ENCODE results near the gene MBD3. TPM values are rescaled to one million over a fixed set of nuclear protein-coding genes. Genes with fewer than 3 reads are reported as not detected.
A peak's percentile ranks its signal among the peaks of the same experiment; 100 is the strongest.

The MBD3 gene
- total RNA-seq, 1 donor from 2014 or later: 115 TPM

DNA sequence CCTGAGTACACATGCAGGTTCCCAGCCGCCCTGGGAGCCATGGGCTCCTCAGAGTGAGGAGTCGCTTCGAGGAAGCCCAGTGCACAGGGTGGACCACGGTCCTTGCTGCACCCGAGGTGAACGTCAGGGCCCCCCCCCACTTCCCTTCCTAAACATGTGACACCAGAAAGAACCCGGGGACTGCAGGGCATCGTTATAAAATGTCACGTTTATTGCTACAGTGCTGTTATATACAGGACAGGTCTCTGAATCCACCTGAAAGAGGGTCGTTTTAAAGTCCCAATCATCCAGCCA lies 16.4 kb upstream of the MBD3 start:
- H3K4me3 ChIP-seq (ENCODE audit: low read depth, low read length): no peak overlapping the region
- no peak for DNase-seq (ENCODE audit: low read depth)
- TF ChIP-seq, protein P1, sequence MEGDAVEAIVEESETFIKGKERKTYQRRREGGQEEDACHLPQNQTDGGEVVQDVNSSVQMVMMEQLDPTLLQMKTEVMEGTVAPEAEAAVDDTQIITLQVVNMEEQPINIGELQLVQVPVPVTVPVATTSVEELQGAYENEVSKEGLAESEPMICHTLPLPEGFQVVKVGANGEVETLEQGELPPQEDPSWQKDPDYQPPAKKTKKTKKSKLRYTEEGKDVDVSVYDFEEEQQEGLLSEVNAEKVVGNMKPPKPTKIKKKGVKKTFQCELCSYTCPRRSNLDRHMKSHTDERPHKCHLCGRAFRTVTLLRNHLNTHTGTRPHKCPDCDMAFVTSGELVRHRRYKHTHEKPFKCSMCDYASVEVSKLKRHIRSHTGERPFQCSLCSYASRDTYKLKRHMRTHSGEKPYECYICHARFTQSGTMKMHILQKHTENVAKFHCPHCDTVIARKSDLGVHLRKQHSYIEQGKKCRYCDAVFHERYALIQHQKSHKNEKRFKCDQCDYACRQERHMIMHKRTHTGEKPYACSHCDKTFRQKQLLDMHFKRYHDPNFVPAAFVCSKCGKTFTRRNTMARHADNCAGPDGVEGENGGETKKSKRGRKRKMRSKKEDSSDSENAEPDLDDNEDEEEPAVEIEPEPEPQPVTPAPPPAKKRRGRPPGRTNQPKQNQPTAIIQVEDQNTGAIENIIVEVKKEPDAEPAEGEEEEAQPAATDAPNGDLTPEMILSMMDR (conservative IDR thresholded peaks at IDR 0.05; ENCODE audit: low read depth, low read length): no peak

DNA sequence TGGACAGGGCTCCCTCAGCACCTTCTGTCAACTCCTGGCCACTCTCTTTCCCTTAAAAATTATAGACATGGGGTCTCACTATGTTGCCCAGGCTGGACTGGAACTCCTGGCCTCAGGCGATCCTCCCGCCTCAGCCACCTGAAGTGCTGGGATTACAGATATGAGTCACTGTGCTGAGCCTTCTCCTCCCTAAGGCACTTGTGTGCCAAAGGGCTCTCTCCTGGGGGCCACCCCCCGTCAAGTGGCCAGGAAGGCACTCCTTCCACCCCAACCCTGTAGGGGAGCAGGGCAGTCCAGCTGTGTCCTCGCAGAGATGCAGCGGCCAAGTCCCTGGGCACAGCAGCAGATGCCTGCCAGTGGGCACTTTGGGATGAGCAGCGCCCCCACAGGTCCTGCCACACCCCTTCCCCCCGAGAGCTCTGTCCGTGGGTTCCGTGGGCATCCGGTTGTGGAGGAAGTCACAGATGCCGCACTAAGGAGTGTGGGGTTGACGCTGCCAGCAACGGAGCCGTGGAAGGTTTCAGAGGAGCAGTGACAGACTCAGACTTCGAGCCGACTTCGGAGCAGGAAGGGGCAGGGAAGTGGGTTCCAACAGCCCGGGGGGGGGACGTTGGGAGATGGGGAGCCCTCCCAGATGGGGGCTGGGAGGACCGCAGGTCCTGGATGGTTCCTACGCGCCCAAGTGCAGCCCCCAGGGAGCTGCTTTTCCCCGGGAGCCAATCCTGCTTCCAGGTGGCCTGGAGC lies 15.9 kb upstream of the MBD3 start:
- TF ChIP-seq, protein P1 (conservative IDR thresholded peaks at IDR 0.05; ENCODE audit: low read depth, low read length): no peak
- no peak for DNase-seq (ENCODE audit: low read depth)

DNA sequence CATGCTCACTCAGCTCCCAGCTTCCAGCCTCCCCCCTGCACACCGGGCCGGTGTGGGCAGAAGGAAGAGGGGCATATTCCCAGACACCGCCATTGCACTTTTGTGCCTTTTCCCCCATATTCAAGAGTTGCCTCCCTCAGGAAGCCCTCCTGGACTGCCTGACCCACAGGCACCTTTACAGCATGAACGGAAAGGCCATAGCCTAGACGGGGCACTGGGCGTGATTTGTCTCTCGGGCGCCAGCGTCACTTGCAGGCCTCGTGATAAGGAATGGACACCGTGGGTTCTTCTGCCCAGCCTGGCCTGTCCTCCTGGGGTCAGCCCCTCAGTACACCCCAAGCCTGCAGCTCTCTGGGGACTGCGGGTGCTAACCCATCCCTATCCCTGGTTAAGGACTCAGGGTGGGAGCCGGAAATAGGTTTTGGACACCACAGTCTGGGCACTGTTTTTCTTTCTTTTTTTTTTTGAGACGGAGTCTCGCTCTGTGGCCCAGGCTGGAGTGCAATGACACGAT lies 13.5 kb upstream of the MBD3 start:
- DNase-seq (ENCODE audit: low read depth): no peak
- H3K4me3 ChIP-seq (ENCODE audit: low read depth, low read length): peak overlapping the region; percentile 100
- TF ChIP-seq, protein P1 (conservative IDR thresholded peaks at IDR 0.05; ENCODE audit: low read depth, low read length): no peak

More for the DNA sequence above, 15.9 kb upstream of the MBD3 start:
- H3K4me3 ChIP-seq (ENCODE audit: low read depth, low read length): no peak overlapping the region

DNA sequence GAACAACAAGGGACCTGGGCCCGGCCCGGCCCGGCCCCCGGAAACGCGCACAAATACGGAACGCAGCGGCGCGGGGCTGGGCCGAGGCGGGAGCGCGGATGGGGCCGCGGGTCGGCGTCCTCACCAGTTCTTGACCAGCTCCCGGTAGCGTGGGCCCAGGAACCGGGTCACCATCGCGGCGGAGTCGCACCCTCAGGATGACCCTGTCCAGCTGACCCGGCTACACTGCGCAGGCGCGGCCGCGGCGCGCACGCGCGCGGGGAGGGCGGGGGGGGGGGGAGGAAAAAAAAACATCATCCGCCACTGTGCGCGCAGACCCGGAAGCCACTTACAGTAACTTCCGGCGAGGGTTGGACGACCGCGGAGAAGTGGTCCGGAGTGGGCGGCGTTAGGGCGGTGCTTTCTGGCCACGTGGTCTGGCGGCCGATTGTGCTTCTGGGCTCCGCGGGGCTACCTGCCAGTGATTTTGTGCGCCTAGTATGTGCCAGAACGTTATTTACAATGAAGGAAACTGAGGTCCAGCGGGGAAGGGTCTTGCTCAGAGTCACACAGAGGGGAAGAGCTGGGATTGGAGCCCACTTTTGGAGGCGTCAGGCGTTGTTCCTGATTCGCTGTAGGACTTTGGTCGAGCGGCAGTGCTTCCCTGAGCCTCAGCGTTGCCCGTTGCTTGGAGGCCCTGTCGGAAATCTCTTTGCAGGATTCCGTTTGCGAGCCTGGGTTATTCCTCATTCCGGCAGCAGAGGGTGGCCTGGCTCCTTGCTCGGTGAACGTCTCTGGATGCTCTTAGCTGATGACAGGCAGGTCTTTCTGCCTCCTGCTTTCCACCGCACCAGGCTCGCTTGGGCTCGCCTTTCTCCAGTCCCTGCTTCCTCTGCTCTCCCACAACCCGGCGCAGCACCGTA lies 12.8 kb upstream of the MBD3 start, which contains the start of gene UQCR11:
TSS of gene UQCR11 (minus strand) at position 227 of the 902 bp plus-strand sequence. CDS start at position 174, 53 bp downstream.
- H3K4me3 ChIP-seq (ENCODE audit: low read depth, low read length): peak within 1 kb of the TSS; percentile 100
- DNase-seq (ENCODE audit: low read depth): peak; percentile 75
- TF ChIP-seq, protein P1 (conservative IDR thresholded peaks at IDR 0.05; ENCODE audit: low read depth, low read length): peak; percentile 65

DNA sequence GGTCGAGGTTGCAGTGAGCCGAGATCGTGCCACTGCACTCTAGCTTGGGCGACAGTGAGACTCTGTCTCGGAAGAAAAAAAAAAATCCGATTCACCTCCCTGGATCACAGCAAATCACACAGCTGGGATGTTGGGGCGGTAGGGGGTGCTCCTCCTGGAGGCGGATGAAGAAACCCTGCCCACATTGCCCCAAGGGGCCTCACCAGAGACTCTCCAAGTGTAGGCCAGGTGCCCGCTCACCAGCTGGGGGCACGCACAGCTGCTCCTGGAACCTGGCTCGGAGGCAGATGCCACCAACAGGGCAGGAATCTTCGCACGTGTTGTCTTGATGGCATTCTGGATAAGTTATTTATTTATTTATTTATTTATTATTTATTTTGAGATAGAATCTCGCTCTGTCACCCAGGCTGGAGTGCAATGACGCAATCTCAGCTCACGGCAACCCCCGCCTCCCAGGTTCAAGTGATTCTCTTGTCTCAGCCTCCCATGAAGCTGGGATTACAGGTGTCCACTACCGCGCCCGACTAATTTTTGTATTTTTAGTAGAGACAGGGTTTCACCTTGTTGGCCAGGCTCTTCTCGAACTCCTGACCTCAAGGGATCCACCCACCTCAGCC lies 9.5 kb upstream of the MBD3 start:
- H3K4me3 ChIP-seq (ENCODE audit: low read depth, low read length): no peak overlapping the region
- no peak for DNase-seq (ENCODE audit: low read depth)
- TF ChIP-seq, protein P1 (conservative IDR thresholded peaks at IDR 0.05; ENCODE audit: low read depth, low read length): no peak

DNA sequence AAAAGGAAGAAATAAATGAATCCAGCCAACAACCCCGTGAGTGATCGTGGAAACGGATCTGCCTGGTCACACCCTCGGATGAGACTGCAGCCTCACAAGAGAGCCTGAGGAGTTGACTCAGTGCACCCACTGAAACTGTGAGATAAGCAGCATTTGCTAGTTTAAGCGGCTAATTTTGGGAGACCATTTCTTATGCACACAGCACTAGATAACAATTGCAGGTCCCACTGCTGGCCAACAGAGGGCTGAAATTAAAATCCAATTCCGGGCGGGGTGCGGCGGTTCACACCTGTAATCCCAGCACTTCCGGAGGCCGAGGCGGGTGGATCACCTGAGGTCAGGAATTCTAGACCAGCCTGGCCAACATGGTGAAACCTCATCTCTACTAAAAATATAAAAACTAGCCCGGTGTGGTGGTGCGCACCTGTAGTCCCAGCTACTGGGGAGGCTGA lies 9.0 kb upstream of the MBD3 start:
- TF ChIP-seq, protein P1 (conservative IDR thresholded peaks at IDR 0.05; ENCODE audit: low read depth, low read length): peak; percentile 32
- no peak for DNase-seq (ENCODE audit: low read depth)
- no peak overlapping the region for H3K4me3 ChIP-seq (ENCODE audit: low read depth, low read length)
